ENCODE measurements around the gene POLR2E.
A peak's percentile ranks its signal among the peaks of the same experiment; 100 is the strongest.

The POLR2E gene

DNA sequence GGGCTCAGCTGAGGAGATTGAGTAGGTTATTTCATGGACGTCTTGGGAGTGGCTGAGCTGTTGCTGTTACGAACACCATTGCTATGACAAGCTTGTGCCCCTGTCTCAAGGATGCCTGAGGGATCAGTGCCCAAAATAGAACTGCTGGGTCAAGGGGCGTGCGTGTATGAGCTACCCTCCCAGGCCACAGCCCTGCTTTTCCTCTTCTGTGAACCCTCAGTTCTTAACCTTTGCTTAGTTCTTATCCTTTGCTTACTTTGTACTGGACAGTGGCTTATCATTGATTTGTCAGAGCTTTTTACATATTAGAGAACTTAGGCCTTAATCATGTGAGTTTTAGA, 19.2 kb downstream of the POLR2E start:
- no peak for DNase-seq

DNA sequence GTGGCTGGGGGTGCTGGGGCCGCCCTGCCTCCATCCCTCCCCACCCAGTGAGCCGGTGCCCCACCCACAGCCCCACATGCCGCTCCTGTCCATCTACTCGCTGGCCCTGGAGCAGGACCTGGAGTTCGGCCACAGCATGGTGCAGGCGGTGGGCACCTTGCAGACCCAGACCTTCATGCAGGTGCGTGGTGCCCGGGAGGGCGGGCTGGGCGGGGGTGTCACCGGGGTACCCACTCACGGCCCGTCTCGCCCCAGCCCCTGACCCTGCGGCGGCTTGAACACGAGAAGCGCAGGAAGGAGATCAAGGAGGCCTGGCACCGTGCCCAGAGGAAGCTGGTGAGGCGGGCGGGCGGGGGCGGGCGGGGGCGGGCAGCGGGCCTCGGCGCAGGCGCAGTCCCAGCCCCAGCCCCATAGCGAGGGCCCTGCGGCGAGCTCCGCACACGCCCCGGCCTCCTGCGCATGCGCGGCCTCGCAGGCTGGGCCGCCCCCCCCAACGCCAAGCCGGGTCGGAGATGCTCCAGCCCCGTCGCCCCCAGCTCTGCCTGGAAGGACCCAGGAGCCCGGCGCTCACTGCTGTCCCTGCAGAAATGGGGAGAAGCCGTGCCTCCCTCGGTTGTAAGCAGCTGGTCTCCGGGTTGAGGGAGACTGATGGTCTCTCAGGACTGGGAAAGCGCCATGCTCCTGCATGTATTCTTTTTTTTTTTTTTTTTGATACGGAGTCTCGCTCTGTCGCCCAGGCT, 20.5 kb downstream of the POLR2E start:
- DNase-seq: peak; percentile 85

DNA sequence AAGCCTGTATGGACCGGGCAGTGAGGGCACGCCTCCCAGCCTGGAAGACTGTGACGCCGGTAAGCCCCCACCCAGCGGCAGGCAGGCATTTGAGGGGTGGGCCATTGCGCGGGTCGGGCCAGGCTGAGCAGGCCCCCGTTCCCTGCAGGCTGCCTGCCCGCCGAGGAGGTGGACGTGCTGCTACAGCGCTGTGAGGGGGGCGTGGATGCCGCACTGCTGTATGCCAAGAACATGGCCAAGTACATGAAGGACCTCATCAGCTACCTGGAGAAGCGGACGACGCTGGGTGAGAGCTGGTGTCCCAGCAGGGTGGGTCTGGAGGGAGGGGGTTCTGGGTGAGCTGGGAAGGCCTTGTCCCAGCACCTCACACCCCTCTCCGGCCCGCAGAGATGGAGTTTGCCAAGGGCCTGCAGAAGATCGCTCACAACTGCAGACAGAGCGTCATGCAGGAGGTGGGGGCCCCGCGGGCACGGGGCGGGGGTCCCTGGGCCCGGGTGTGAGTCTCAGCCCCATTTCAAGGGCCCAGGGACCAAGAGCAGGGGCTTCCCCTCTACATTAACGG, 21.1 kb downstream of the POLR2E start:
- DNase-seq: no peak

DNA sequence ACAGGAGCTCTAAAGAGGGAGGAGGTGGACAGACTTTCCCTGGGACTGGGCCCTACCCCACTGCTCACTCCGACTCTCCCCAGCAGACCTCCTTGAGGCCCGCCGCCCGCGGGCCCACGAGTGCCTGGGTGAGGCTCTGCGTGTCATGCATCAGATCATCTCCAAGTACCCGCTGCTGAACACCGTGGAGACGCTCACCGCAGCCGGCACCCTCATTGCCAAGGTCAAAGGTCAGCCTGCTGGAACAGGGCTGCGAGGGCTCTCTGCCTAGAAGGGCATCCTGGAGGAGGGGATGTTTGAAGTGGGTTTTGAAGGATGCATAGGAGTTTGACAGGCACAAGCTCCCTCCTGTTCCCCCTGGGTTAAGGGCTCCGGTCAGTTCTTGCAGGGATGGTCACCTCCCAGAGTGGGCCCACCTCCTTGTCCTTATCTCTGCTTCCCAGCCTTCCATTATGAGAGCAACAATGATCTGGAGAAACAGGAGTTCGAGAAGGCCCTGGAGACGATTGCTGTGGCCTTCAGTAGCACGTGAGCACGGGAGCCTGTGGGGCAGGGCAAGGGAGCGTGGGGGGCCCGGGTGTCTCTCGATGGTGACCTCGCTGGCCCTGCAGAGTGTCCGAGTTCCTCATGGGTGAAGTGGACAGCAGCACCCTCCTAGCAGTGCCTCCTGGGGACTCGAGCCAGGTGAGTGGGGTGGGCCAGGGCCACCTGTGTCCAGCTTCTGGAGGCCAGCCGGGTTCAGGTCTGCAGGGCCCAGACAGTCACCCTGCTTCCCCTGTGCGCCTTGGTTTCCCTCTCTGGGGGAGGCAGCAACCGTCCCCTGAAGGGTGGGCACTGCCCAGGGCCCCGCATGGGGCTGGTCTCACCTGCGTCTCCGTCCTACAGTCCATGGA, 21.9 kb downstream of the POLR2E start:
- DNase-seq: no peak

DNA sequence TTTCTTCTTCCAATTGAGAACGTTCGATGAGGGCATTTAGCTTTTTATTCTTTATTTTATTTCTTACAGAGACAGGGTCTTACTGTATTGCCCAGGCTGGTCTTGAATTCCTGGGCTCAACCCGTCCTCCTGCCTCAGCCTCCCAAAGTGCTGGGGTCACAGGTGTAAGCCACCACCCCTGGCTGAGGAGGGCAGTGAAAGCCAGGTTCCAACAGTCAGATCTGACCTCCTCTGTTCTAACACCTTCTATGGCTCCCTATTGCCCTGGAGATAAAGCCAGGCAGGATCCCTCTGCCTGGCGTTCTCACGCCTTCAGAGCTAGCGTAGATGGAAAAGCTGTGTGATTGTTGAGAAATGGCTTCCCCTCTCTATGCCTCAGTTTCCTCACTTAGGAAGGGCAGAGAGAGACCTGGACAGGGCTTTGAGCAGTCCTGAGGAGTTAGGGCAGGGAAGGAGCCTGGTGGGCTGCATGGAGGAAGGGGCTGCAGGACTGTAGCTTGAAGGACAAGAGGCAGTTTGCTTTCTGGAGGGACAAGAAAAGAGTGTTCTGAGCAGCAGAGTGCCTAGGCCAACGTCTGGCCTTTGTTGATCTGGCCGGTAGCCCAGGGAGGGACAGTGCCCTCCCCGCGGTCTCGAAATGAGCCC, 22.7 kb downstream of the POLR2E start:
- no peak for DNase-seq

DNA sequence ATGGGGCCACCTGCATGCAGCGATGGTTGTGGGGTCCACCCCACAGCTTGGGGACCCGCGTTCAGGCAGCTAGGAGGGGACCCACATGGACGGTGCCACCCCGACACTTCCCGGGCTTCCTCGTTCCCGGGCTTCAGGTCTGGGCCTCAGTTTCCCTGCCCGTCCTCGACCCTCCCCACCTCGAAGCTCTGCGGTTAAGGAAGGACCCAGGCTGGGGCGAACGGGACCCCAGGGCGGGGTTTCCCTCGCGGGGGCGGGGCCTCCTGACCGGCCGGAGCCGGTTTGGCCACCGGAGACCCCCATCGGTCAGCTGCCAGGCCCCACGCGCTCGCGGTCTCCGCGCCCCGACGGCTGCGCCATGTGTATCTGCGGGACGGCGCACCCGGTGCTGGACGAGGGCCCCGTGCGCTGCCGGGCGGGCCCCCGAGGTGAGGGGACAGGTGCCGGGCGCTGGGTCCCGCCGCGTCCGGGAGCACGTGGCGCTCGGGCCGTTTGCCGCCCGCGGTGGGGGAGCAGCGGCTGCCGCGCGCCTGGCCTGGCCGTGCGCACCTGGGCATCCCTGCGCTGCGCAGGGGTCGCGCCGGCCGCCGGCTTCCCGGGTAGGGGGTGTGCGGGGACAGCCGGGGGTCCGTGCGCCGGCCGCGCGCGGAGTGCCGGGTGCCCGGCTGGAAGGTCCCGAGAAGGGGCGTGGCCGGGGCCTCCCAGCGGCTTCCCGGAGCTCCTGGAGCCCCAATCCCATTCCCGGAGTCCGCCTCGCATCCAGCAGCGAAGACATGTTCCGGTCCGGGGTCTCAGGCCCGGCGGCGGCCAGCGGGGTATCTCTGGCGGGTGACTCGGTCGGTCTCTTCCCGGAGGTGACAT, 24.0 kb downstream of the POLR2E start:
- no peak for DNase-seq

DNA sequence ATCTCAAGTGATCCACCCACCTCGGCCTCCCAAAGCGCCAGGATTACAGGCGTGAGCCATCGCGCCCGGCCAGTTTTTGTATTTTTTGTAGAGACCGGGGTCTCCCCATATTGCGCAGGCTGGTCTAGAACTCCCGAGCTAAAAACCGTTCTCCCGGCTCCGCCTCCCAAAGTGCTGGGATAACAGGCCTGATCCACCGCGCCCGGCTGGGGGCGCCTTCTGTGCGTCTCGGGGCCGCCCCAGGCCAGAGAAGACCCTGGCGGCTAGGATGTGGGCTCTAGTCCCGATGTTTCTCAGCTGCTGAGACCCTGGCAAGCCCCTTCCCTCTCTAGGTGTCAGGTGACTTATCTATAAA, 24.6 kb downstream of the POLR2E start:
- no peak for DNase-seq

DNA sequence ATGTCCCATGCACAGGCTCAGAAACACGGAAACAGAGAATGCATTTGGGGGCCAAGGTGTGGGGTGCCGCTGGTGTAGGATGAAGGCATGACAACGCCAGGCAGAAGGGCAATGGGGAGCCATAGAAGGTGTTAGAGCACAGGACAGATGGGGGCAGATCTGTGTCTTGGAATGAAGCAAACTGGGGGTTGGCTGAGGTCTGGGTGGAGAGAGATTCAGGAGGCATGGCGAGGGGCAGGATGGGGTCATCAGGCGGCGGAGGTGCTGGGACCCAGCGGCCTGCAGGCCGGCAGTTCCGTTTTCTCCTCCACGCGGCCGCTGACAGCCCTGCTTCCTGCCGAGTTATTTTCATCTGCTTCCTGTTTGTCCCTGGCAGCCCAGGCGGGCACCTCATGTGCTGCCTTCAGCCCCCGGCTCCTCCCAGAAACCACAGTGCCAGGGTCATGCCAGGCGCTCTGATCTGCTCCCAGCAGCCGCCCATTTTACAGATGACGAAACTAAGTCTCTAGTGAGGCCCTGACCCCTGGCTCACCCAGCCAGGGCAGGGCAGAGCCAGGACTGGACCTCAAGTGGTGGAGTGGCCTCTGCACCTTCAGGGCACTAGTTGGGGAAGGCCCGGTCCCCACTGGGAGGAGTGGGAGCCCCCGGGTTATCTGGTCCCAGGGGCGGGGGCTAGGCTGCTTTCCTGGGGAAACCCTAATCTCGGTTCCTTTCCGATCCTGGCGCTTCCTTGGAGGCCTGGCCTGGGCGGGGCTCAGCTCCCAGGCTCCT, 26.0 kb downstream of the POLR2E start:
- no peak for DNase-seq

DNA sequence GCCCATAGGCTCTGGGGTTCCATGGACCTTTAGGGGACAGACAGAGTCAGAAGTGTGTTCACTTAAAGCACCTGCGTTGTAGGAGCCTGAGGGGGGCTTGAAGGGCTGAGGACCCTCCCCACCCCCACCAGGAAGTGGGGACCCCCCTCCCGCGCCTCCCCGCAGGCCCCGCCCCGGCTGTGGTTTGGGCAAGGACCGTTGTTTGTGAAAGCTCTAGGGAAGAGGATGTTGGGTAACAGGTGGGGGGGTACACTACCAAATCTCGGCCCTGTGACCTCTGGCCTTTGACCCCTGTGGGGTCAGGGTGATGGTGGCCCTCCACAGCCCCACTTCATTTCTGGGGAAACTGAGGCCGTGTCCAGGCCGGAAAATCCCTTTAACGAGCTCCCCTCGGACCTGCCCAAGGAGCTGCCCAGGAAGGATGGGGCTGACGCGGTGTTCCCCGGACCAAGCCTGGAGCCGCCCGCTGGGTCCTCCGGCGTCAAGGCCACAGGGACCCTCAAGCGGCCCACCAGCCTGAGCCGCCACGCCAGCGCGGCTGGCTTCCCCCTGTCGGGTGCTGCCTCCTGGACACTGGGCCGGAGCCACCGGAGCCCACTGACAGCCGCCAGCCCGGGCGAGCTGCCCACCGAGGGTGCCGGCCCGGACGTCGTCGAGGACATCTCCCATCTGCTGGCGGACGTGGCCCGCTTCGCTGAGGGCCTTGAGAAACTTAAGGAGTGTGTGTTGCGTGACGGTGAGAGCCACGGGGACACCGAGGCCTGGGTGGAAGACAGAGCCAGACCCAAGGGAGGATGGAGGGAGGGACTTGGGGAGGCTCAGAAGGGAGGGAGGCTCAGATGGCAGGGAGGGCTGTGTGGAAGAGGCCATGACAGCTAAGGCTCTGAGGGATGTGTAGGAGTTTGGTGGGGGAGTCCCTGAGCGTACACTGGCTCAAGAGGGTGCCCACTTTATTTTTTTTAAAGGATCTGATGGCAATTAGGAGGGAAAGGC, 26.9 kb downstream of the POLR2E start:
- DNase-seq: no peak

DNA sequence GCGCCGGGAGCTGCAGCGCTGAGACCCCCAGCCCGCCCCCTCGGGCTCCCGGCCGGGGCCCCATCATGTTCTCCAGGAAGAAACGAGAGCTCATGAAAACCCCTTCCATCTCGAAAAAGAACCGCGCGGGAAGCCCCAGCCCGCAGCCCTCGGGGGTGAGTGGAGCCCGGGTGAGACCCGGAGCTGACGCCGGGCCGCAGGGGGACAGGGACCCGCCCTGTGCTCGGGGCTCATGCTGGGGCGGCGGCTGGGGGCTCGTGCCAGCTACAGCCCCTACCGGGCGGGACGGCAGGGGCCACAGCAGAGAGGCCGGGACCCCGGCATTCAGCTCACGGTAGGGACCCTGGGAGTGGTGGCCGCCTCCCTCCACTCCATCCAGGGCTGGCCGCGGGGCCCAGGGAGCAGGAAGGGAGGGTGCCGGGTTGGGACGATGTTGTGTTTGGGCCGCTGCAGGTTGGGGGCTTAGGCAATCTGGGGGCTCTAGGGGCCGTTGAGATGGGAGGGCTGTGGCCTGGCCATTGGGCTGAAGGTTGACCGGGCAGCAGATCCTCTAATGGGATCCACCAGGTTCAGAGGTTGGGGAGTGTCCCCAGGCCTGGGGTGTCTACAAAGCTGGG, 27.7 kb downstream of the POLR2E start:
- no peak for DNase-seq

DNA sequence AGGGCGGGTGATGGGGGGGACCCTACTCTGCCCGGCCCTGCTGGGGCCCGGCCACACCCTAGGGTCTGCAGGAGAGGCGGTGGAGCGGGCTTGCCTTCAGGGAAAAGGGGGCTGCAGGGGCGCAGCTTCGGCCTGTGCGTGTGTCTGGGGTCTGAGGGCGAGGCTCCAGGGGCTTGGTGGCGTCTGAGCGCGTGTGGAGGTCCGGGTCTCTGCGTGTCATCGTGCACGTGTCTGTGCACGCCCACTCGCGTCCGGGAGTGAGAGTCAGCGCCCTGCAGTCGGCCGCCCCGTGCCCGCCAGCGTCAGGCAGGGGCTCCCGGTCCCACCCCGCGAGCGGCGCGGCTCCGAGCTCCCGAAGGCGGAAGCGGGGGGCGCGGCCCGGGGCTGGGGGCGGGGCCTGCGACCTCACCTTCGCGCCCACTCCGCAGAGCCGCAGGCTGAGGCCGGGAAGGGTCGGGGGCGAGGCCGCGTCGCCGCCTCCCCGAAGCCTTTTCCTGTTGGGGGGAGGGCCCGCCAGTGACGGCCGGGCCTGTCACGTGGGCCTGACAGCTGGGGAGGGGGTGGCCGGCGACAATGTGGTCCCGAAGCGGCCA, 28.3 kb downstream of the POLR2E start, which contains the start of gene ARHGAP45:
TSS of gene ARHGAP45 (plus strand) at position 420 of the 593 bp plus-strand sequence. CDS start 239 bp downstream, outside the sequence.
- no peak for DNase-seq

DNA sequence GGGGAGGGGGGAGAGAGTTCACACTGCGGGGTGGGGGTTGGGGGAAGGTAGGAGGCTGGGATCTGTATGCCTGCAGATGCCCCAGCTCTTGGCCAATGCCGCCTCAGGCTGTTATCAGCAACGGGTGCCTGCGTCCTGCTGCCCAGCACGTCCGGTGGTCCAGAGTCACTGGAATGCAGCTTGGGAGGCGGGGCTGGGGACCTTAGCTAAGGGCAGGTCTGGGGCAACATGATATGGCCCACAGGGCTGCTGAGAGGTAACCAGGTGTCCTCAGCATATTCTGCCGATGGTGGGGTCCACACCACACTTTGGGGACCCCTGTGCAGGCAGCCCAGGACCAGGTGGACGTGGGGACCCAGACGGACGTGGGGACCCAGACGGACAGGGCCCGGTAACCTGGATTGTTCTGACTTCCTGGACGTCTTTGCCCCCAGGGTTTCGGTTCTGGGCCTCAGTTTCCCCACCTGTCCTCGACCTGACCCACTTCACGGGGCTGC, 28.9 kb downstream of the POLR2E start:
- no peak for DNase-seq

DNA sequence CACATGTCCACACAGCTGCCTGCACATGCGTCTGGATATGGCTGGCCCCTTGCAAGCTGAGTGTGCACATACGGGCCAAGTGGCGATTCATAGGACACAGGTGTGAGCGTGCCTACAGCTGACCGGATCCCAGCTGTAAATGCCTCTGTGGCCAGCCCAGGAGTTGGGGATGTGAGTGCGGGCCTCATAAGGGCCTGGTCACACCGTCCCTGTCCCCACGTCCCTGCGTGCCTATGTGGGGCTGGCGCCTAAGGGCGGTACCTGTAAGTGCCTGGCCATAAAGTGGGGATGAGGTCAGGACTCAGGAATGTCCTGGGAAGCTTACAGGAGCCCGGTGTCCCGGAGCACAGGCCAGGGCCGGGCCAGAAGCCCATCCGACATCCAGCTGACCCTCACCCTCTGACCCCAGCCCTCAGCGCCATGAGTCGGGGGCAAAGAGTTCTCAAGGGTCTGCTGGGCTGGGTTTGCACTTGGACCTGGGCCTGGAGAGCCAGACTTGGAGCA, 29.5 kb downstream of the POLR2E start:
- DNase-seq: no peak

DNA sequence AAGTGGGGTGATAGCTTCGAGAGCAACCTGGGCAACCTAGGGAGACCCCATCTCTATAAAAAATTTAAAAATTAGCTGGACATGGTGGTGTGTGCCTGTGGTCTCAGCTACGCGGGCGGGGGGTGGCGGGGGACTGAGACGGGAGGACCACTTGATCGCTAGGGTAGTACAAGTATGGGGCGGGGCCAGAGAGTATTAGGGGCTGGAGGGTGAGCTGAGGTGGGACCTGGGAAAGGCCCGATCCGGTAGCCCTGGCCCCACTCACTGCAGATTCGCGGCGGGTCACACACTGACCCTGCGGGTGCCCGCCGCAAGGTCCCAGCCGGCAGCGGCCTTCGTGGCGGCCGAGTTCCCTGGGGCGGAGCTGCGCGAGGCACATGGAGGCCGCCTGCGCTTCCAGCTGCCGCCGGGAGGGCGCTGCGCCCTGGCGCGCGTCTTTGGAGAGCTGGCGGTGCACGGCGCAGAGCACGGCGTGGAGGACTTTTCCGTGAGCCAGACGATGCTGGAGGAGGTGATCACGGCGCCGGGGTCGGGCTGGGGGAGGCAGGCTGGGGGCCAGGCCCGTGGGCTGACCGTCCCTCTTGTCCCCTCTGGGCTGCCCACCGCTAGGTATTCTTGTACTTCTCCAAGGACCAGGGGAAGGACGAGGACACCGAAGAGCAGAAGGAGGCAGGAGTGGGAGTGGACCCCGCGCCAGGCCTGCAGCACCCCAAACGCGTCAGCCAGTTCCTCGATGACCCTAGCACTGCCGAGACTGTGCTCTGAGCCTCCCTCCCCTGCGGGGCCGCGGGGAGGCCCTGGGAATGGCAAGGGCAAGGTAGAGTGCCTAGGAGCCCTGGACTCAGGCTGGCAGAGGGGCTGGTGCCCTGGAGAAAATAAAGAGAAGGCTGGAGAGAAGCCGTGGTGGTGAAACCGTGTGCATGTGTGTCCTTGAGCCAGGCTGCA, 30.2 kb downstream of the POLR2E start:
- no peak for DNase-seq

DNA sequence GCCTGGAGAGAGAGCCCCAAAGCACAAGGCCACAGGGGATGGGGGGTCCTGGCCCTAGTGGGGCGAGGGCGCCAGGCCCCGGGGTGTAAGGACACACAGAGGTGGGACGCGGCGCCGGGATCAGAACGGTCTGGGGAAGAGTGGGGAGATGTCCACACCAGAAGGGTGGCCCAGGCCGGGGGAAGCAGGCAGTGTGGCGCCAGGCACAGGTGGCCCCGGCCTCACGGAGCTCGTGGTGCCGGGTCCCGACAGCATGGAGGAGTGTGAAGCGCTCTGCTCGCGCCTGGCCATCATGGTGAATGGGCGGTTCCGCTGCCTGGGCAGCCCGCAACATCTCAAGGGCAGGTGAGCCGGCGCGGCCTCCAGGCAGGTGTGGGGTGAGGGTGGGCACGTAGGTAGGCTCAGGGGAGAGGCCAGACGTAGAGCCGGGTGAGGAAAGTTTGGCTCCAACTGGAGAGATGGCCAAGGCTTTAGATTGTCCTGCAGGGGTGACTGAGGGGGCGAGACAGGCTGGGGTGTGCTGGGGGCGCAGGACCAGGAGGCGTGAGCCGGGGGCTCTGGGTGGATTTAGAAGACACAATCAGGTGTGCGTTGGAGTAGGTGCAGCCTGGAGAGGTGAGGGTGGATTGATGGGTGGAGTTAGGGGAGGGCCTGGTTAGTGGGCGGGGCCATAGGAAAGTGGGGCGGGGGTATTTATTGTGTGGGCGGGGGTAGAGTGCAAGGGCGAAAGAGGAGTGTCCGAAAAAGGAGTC, 31.1 kb downstream of the POLR2E start:
- no peak for DNase-seq

DNA sequence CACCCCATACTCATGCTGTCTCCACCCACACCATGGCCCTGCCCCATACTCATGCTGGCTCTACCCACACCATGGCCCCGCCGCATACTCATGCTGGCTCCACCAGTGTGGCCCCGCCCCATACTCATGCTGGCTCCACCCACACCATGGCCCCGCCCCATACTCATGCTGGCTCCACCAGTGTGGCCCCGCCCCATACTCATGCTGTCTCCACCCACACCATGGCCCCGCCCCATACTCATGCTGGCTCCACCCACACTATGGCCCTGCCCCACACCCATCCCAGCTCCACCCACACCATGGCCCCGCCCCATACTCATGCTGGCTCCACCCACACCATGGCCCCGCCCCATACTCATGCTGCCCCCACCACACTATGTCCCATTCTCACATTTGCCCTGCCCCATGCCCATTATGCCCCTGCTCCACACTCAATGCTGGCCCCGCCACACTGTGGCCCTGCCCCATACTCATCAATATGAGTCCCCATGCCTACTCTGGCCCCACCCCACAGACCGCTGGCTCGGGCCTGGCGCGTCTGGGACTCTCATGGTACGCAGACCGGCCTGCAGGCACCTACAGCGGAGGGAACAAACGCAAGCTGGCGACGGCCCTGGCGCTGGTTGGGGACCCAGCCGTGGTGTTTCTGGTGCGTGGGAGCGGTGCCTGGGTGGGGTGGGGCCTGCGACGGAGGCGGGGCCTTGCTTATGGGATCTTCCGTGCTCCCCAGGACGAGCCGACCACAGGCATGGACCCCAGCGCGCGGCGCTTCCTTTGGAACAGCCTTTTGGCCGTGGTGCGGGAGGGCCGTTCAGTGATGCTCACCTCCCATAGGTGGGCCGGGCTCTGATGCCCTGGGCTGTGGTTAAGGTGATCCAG, 31.9 kb downstream of the POLR2E start:
- DNase-seq: peak; percentile 82

Measured in T1000 (cell line).